ENCODE data around the gene CLCN1.

- TF ChIP-seq CTCF (IDR thresholded peaks at IDR 0.05; ENCODE audit: low read length) (no peak), EZH2 (optimal IDR thresholded peaks at IDR 0.05; ENCODE audit: low read depth, low read length) (no peak)
Observed at GRCh38 chr7:143334244-143334643, 18.3 kb downstream of the CLCN1 start.
